HG02610 (cell line): ENCODE results near the gene EIPR1.
"Not testable (repeated sequence)": the region's sequence is repeated elsewhere in the genome, so short reads cannot be mapped to it uniquely, and the experiment has no call there.

Source experiments
- ATAC-seq: cut with Tn5 transposase; IDR thresholded peaks from one replicate; pipeline ENCODE4 v1.9.1; 2021; ENCODE audit warnings: mild to moderate bottlenecking, moderate library complexity; ENCODE audit not compliant: unreplicated experiment

Gene EIPR1

GRCh38 chr2:3361518-3362389 is 15.9 kb downstream of the EIPR1 start:
- ATAC-seq, result peak; percentile 15

- ATAC-seq, result no peak
Observed at GRCh38 chr2:3357926-3358325, 19.7 kb downstream of the EIPR1 start.

GRCh38 chr2:3357446-3357845 is 20.2 kb downstream of the EIPR1 start:
- not testable (repeated sequence) for ATAC-seq

GRCh38 chr2:3356799-3357198 is 20.8 kb downstream of the EIPR1 start:
- no peak for ATAC-seq

- no peak for ATAC-seq
Observed at GRCh38 chr2:3355951-3356569, 21.6 kb downstream of the EIPR1 start.

- ATAC-seq, result no peak
Observed at GRCh38 chr2:3354986-3355385, 22.6 kb downstream of the EIPR1 start.

- ATAC-seq, result no peak
Observed at GRCh38 chr2:3349211-3349693, 28.4 kb downstream of the EIPR1 start.

- ATAC-seq, result no peak
Observed at GRCh38 chr2:3348767-3349166, 28.9 kb downstream of the EIPR1 start.

- ATAC-seq, result no peak
Observed at GRCh38 chr2:3345621-3346020, 32.0 kb downstream of the EIPR1 start.

- no peak for ATAC-seq
Observed at GRCh38 chr2:3344897-3345296, 32.7 kb downstream of the EIPR1 start.

- ATAC-seq, result no peak
Observed at GRCh38 chr2:3343012-3343411, 34.6 kb downstream of the EIPR1 start.

GRCh38 chr2:3342324-3342723 is 35.3 kb downstream of the EIPR1 start:
- no peak for ATAC-seq

- no peak for ATAC-seq
Observed at GRCh38 chr2:3341336-3341735, 36.3 kb downstream of the EIPR1 start.

GRCh38 chr2:3340144-3340543 is 37.5 kb downstream of the EIPR1 start:
- ATAC-seq, result no peak

- ATAC-seq, result no peak
Observed at GRCh38 chr2:3338340-3338739, 39.3 kb downstream of the EIPR1 start.

- no peak for ATAC-seq
Observed at GRCh38 chr2:3336844-3337243, 40.8 kb downstream of the EIPR1 start.

GRCh38 chr2:3334392-3335345 is 42.9 kb downstream of the EIPR1 start:
- ATAC-seq, result no peak

GRCh38 chr2:3332133-3332532 is 45.5 kb downstream of the EIPR1 start:
- ATAC-seq, result no peak

- no peak for ATAC-seq
Observed at GRCh38 chr2:3329491-3329890, 48.1 kb downstream of the EIPR1 start.

- no peak for ATAC-seq
Observed at GRCh38 chr2:3326871-3327270, 50.7 kb downstream of the EIPR1 start.

GRCh38 chr2:3326182-3326537 is 51.5 kb downstream of the EIPR1 start:
- ATAC-seq, result no peak
